HG03196 (cell line): ENCODE results near the gene CHD6.
A peak's percentile ranks its signal among the peaks of the same experiment; 100 is the strongest.

Source experiments
- ATAC-seq: cut with Tn5 transposase; IDR thresholded peaks from one replicate; pipeline ENCODE4 v1.9.1; 2021; ENCODE audit not compliant: unreplicated experiment

Gene CHD6

GRCh38 chr20:41427833-41428232, 190.3 kb downstream of the CHD6 start:
- no peak for ATAC-seq

GRCh38 chr20:41426976-41427375, 191.2 kb downstream of the CHD6 start:
- ATAC-seq: no peak

- no peak for ATAC-seq
Observed at GRCh38 chr20:41426086-41426830, 191.9 kb downstream of the CHD6 start.

GRCh38 chr20:41425180-41425884, 192.8 kb downstream of the CHD6 start:
- ATAC-seq: no peak

GRCh38 chr20:41424546-41424945, 193.6 kb downstream of the CHD6 start:
- no peak for ATAC-seq

GRCh38 chr20:41424011-41424410, 194.2 kb downstream of the CHD6 start:
- ATAC-seq: no peak

GRCh38 chr20:41422953-41423352, 195.2 kb downstream of the CHD6 start:
- no peak for ATAC-seq

- no peak for ATAC-seq
Observed at GRCh38 chr20:41418739-41419293, 199.4 kb downstream of the CHD6 start.

GRCh38 chr20:41418031-41418430, 200.1 kb downstream of the CHD6 start:
- no peak for ATAC-seq

- no peak for ATAC-seq
Observed at GRCh38 chr20:41415191-41415590, 203.0 kb downstream of the CHD6 start.

- ATAC-seq: no peak
Observed at GRCh38 chr20:41413169-41413568, 205.0 kb downstream of the CHD6 start.

GRCh38 chr20:41412324-41413120, 205.7 kb downstream of the CHD6 start:
- no peak for ATAC-seq

- no peak for ATAC-seq
Observed at GRCh38 chr20:41411391-41411847, 206.8 kb downstream of the CHD6 start.

- ATAC-seq: no peak
Observed at GRCh38 chr20:41408986-41409385, 209.2 kb downstream of the CHD6 start.

- peak; percentile 73 for ATAC-seq
Observed at GRCh38 chr20:41408156-41408794, 209.9 kb downstream of the CHD6 start.

- ATAC-seq: no peak
Observed at GRCh38 chr20:41407607-41408006, 210.6 kb downstream of the CHD6 start.

GRCh38 chr20:41406896-41407444, 211.2 kb downstream of the CHD6 start:
- no peak for ATAC-seq

GRCh38 chr20:41406353-41406752, 211.8 kb downstream of the CHD6 start:
- ATAC-seq: no peak

GRCh38 chr20:41405436-41405835, 212.7 kb downstream of the CHD6 start:
- ATAC-seq: no peak

GRCh38 chr20:41403604-41404003, 214.6 kb downstream of the CHD6 start:
- no peak for ATAC-seq

- no peak for ATAC-seq
Observed at GRCh38 chr20:41398408-41398807, 219.8 kb downstream of the CHD6 start.
